Activated gamma-delta T cell (primary cell): Measurements from ENCODE around the gene ATP6V0C.

Experiments used
- DNase-seq: peaks from one replicate; lab custom pipeline; 2025; lab: John Stamatoyannopoulos, UW

ATP6V0C gene

DNA sequence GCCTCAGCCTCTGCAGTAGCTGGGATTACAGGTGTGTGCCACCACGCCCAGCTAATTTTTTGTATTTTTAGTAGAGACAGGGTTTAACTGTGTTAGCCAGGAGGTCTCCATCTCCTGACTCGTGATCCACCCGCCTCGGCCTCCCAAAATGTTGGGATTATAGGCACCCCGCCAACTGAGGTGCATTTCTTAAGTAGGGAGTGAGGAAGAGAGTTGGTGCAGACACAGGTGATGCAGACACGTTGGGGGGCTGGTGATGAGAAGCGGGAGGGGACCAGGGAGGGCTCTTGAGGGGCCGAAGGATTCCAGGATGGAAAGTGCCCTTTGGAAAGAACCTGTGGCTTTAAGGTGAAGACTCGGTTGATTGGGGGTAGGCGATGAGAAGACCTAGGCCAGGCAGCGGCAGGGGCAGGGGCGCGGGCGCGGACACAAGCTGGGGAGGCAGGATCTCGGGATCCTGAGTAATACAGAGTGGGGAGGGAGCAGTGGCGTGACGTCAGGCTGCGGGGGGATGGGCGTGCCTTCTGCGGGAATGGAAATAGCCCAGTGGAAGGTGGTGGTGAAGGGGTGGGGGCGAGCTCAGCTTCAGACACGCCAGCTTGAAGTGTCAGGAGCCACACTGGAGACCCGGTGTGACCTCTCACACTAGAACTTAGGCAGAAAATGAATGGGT, 2.5 kb upstream of the ATP6V0C start:
- DNase-seq, result no peak

DNA sequence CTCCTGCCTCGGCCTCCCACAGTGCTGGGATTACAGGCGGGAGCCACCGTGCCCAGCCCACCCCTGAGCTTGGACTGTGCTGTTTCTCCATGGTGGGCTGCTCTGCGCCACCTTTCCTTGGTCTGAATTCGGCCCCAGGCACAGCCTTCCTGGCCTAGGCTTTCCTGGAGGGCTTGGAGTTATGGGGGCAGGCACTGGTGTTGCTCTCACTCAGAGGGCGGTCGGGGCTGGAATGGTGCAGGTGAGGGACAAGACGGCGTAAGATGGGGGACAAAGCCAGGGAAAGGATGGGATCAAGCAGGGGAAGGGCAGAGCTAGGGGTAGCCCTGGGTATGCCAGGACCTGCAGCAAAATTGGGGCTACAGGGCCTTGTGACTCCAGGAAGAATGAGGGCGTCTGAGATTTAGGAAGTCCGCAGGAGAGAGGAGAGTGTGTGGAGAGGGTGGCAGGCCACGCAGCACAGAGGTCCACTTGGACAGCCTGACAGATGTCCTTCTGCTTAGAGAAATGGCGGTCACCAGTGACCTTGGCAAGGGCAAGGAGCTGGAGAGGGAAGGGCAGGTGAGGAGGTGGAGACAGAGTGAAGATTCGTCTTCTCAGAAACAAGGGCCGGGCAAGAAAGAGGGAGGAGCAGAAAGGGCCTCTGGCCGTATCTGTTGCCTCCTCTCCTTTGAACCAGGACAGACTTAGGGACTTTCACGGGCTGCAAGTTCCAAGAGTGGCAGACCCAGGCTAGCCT, 1.6 kb upstream of the ATP6V0C start:
- no peak for DNase-seq

DNA sequence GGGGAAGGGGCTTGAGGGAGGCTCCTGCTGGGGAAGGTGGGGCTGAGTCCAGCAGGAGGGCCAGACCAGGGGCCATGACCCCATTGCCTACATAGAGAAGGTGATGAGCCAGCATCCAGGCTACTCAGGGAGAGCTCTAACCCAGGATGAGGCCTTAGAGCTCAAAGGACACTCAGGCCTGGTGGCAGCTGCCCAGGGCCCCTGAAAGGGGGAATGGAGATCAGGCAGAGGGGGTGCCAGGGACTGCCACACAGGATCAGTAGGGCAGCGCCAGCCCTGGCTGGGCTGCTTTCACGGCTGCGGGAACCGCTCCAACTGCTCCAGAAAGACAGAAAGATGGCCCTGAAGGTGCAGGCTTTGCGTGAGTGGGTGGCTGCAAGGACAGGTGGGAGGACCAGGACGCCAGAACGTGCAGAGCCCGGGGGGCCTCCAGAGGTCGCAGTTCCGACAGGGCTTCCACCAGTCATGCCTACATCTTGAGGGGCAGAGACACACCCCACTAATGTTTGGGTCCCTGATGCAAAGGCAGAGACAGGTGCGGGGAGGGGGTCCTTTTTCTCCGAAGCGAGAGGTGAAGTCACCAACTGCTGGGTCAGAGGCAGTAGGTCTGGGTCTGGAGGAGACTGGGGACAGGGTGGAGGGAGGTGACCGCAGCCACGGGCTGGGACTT, 882 bp upstream of the ATP6V0C start:
- DNase-seq, result no peak

DNA sequence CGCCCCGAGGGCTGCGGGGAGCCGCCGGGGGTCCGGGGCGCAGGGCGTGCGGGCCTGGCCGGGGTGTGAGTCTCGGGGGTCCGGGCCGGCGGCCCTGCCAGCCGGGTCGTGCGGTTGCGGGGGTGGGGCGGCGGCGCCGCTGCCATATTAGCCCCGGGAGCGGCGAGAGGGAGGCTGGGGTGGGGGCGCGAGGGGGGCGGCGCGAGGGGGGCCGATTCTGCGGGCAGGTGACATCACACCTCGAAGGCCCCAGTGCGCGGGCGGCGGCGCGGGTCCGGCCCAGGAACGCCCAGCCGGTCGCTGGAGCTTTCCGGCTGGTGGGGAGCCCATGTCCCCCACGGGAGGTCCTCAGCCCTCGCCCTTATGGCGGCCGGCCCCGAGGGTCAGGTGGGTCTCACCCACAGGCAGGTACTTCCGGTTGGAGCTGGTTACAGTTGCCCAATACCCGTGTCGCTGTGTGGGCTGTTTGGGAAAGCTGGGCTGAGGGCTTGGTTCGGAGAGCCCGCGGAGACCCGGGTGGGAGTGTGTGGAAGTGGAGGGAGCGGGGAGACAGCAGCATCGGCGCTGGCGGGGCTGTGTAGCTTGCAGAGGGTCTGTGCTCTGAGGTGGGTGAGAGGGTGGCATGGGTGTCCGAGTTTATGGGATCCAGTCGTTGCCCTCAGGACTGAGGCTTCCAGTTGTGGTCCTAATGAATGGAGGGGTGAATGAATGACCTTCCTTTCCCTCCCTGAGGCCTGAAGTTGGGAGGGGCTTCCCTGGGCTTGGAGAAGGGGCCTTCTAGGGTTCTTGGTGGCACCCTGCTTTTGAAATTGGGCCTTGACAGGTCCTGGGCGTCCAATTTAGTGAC, 804 bp downstream of the ATP6V0C start:
- DNase-seq, result peak; percentile 64

DNA sequence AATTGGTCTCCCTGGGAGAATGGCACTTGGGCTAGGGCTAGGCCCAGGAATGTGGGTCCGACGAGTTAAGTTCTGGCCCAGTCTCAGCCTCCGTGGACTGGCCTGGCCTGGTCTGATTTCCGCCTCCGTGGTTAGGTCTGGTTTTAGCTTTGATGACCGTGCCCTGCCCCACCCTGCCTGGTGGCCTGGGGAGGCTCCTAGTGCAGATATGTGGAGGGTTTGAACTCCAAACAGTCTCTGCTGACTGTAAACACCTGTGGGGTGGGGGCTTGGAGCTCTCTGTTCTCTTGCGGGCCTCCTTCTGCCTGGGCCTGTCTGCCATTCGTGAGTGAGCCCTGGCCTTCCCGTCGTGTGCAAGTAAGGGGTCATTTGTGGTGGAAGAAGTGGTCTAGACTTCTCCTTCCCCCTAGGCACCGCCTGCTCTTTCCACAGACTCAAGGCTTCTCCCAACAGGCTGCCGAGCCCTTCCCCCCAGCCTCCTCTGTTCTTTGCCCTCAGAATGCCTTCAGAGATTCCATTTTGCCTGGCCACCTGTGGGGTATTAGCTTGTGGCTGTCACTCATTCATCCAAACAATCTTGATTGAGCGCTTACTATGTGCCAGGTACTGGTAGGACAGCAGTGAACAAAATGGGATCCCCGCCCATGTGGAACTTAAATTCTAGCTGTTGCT, 1.6 kb downstream of the ATP6V0C start:
- DNase-seq, result no peak

DNA sequence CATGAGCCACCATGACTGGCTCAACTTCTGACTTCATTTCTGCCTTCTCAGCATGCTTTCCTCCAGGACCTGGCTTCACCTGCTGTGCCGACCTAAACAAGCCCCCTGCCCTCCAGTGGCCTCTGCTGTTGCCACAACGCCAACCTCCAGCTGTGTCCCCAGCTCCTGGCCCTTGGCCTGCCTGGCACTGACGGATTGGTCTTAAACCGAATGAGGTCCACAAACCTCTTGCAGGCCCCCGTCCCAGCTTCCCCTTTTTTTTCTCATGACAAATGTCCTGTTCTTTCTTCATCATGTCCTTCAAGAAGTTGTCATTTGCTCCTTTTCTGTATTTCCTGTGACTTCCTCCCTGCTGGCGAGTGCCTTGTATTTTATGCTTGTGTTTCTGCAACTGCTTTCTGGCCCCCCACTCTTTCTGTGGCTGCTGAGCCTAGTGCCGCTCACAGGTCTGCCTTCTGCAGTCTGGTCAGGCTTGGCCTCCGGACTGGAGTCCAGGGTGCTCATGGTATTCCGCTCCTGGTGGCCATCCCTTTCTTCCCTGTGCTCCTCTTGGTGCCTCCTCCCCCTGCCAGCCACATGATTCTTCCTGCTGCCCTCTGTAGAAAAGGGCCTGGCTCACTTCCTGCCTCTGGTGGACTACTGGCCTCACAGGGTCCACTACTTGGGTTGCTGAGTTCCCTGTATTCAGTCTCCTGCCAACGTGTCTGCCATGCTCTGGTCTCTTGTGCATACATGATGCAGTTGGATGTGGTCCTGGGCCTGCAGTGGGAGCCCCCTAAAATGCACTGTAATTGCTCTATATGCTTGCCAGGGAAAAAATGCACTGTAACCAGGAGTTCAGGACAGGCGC, 2.9 kb downstream of the ATP6V0C start:
- DNase-seq, result no peak

DNA sequence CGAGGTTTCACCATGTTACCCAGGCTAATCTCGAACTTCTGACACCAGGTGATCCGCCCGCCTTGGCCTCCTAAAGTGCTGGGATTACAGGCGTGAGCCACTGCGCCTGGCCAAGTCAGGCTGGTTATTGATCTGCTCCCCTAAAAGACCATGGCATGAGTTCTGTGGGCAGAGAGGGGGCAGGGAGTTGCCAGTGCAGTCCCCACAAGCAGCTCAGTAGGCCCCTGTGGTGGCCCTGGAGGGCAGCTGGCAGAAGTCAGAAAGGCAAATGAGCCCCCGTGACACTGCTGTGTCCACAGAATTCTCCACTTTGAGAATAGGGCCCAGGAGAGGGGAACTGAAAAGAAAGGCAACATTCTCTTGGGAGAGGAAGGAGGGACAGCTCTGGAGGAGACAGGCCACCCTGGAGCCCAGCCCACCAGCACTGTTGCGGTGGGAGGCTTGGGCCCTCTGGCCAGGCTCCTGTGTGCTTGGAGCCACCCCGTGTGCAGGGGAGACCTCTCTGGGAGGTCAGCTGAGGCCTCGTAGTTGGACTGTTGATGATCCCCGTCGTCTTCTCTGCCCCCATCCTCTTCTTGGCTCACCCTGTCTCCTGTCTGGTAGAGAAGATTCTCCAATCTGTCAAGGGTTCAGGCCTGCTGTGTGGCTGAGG, 4.3 kb downstream of the ATP6V0C start:
- DNase-seq, result no peak

DNA sequence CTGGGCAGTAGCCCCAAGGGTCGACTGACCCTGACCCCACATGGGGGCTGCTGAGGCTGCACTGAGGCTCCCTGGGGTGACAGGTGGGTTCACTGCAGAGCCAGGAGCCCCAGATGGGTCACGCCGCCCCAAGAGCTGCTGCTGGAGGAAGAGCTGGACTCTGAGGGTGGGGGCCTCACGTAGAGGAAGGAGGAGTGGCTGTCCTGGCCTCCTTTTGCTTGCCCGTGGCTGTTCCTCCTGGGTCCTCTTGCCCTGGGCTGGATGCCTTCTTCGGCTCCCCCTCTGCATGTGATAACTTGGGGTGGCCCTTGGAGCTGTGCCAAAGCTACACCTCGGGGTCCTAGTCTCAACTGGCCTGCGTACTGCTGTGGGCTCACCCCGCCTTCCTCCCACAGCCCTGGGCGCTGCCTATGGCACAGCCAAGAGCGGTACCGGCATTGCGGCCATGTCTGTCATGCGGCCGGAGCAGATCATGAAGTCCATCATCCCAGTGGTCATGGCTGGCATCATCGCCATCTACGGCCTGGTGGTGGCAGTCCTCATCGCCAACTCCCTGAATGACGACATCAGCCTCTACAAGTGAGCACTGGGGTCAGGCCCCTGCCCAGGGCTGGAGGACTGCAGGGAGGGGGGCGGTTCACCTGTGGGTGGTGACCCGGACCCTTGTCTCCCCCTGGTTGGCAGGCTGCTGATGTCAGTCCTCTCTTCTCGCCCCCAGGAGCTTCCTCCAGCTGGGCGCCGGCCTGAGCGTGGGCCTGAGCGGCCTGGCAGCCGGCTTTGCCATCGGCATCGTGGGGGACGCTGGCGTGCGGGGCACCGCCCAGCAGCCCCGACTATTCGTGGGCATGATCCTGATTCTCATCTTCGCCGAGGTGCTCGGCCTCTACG, 5.3 kb downstream of the ATP6V0C start:
- DNase-seq, result no peak

DNA sequence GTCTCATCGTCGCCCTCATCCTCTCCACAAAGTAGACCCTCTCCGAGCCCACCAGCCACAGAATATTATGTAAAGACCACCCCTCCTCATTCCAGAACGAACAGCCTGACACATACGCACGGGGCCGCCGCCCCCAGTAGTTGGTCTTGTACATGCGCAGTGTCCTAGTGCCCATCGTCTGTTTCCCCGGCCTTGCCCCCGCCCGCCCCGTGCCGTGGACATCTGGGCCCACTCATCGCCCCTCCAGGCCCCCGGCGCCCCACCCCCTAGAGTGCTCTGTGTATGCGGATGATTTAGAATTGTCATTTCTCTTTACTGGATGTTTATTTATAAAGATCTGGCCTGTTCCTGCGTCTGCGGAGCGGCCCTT, 5.9 kb downstream of the ATP6V0C start:
- DNase-seq, result peak; percentile 39

DNA sequence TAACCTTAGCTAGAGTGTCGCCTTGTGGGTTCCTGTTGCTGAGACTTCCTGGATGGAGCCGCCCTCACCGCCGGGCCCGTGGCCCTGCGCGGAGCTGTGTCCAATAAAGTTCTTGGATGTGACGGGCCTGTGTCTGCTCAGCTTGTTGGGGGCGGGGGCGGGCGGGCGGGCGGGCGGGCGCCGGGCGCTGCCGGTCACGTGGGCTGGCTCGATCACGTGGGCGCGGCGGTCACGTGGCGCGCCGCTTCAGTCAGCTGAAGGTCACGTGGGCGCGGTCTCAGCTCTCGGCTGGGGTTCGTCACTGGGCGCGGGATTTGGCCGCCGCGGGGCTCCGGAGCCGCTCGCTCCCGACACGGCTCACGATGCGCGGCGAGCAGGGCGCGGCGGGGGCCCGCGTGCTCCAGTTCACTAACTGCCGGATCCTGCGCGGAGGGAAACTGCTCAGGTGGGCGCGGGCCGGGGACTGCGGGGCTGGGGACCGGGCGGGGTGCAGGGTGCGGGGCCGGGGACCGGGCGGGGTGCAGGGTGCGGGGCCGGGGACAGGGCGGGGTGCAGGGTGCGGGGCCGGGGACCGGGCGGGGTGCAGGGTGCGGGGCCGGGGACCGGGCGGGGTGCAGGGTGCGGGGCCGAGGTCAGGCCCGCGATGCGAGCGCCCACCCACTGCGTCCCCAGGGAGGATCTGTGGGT, 6.5 kb downstream of the ATP6V0C start, which contains the start of gene AMDHD2:
TSS of gene AMDHD2 (plus strand) at position 275 of the 687 bp plus-strand sequence. CDS start at position 363, 88 bp downstream.
- peak; percentile 88 for DNase-seq

DNA sequence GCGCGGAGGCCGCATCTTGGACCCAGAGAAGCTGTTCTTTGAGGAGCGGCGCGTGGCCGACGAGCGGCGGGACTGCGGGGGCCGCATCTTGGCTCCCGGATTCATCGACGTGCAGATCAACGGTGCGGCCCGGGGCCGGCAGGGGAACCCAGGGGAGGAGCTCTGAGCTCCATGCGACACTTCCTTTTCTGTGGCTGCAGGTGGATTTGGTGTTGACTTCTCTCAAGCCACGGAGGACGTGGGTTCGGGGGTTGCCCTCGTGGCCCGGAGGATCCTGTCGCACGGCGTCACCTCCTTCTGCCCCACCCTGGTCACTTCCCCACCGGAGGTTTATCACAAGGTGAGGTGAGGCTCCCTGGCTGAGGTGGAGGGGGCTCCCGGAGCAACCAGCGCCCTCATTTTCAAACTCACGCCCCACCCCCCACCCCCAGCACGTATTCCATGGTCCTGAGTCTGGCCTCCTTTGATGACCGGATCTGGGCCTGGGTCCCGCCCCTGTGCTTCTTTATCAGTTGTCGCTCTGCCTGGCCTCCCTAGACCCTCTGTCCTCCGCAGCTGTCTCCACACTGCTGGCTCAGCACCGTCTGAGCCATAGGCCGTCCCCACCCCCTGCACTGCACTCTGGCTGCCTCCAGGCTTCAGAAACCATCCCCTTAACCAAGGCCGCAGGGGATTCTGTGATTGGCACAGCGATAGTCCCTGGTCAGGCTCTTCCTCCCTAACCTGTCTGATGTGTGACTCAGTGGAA, 7.2 kb downstream of the ATP6V0C start:
- peak; percentile 51 for DNase-seq

DNA sequence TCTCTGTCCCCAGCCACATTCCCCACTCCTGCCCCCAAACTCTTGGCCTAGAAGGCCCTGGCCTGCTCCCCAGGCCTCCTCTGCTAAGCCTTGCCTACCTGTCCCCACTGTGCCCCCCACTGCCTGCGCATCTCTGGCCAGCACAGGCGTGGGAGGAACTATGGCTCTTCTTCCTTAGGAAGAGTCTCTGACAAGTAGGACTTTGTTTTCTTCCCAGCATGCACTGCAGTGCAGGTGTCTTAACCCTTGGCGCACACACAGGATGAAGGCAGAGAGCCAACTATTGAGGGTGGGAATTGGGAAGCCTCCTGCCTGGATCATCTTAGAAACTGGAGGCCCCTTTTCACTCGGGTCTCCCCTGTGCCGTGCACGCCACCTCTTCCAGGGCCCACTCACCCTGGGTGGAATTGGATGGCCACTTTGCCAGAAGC, 10.1 kb downstream of the ATP6V0C start:
- no peak for DNase-seq

DNA sequence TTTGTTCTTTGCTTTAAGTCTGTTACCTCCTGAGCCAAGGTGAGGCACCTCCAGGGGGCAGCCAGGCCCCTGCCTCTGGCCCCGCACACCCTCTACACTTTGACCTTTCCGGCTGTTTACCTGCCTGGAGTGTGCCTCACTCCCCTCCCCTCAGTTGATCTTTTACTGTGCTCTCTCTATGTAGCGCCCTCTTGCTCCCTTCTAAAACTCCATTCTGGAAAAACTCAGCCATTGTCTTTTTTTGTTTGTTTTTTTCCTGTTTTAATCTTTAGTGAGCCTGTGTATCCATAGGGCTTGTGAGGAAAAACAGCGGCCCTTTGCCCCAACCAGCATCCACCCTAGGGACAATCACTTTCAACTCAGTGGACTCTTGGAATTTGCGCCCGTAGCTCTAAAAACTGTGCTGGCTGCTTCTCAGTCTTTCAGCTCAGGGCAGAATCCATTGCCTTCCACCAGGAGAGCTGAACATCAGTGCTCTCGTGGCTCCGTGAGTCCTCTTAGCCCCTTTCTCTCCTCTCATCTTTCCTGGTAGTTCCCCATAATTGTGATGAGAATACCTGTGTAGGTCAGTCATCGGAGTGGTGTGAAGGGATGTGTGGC, 10.7 kb downstream of the ATP6V0C start:
- DNase-seq, result no peak

DNA sequence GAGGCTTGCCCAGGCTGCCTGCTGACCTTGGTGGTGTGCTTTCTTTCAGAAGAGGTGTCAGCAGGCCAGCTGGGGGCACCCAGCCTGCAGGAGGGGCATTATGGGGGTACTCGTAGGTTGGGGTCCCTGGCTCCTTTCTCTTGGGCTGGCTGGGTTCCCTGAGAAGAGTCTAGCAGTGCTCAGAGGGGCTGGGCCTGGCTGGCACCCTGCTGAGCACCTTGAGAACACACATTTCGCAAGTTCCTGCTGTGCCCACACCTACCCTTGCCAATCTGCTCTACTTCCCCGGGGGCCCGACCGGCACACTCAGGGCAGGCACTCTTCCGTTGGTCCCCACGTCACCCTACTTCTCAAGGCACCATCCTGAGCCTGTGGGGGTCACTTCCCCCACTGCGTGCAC, 12.4 kb downstream of the ATP6V0C start:
- DNase-seq, result no peak

DNA sequence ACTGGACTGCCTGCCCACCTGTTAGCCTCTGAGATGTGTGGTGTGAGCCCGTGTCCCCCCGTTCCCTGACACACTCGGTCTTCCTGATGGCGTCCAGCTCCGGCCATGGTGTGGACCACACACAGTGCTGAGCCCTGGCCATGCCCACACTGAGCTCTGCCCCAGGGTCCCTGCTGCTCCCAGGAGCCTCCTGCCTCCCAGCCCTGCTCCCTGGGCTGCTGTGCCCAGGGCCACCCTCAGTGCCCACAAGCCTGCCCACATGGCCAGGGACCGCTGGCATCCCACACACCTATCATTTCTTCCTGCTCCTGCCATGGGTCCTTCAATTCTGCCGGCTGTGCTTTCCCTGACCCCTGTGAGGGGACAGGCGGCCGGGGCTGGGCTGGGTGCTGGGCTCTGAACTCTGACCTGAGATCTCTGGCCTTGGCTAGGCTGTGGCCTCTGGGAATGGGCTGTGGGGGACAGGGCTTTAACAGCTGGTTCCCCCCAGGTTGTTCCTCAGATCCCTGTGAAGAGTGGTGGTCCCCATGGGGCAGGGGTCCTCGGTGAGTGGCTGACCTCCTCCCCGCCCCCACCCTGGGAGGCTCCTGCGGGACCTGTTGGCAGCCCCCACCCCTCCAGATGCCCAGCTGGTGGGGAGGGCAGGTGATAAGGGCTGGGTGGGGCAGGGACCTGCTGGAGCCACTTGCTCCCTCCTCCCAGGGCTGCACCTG, 13.5 kb downstream of the ATP6V0C start:
- DNase-seq, result no peak

DNA sequence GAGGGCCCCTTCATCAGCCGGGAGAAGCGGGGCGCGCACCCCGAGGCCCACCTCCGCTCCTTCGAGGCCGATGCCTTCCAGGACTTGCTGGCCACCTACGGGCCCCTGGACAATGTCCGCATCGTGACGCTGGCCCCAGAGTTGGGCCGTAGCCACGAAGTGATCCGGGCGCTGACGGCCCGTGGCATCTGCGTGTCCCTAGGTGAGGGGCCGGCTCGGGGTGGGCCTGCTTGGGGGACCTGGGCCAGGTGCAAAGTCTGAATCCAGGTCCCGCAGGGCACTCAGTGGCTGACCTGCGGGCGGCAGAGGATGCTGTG, 14.0 kb downstream of the ATP6V0C start:
- DNase-seq, result no peak
